Peyer's patch (tissue), 4 donors: ENCODE data around the gene RPS18.
A peak's percentile ranks its signal among the peaks of the same experiment; 100 is the strongest.

Source experiments
- CTCF ChIP-seq, 6 experiments: fragments of 450-650 bp in 4 of 6; fragments of 200-600 bp in 2 of 6; sonication (generic) in 1 of 6; IDR thresholded peaks; one replicate each; pipeline ENCODE4 v1.5.1; 2017 to 2019; ENCODE audit warnings: antibody characterized with exemption in 6 of 6, mild to moderate bottlenecking in 3 of 6, moderate library complexity in 1 of 6
- POLR2A ChIP-seq, 2 donors: fragments of 450-650 bp; IDR thresholded peaks; one replicate each; pipeline ENCODE4 v1.5.1; 2017; ENCODE audit warnings: antibody characterized with exemption in 2 of 2, mild to moderate bottlenecking in 2 of 2, moderate library complexity in 2 of 2

DNA sequence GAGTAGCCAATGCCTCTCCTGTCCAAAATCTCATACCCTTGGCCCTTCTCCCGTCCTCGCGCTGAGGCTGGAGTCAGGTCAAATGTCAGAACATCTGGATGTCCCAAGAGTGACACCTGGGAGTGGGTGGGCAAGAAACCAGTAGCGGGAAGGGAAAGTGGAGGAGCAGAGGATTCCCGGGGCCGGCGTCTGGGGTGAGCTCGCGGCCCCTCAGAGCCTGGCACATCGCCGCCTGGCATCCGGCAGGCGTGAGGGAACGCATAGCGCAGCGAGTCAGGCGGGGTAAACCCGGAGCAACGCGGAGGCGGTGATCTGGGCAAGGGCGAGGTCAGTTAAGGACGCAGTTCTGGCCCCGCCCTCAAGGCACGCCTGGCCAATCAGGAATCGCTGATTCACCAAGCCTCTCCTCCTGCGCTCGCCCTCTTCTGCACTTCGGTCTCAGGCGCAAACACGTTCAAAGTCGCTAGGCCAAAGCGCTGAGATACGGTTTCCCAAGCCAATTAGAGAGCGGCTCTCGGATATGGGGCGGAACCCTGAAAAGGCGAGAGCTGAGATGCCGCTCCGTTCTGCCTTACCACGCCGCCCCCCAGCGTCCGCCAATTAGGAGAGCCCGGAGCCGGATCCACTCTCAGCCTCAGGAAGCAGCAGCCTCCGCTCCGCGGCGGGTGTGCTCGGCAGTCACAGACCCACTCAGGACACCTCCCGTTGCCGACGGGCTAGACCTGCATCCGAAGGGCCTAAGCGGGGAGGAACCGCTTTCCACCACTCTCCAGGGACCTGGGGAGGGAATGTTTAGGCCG lies 22.7 kb upstream of the RPS18 start:
- TF ChIP-seq CTCF (IDR thresholded peaks at IDR 0.05) (peak in 4 of 6 experiments; percentile 9 to 27 (median 24)), POLR2A (IDR thresholded peaks at IDR 0.05) (peak; percentile 57 to 65)
